GM19468 (cell line): ENCODE results near the gene PLCD1.
A peak's percentile ranks its signal among the peaks of the same experiment; 100 is the strongest.
"Not testable (repeated sequence)": the region's sequence is repeated elsewhere in the genome, so short reads cannot be mapped to it uniquely, and the experiment has no call there.

Experiments used
- ATAC-seq: cut with Tn5 transposase; IDR thresholded peaks from one replicate; pipeline ENCODE4 v1.9.1; 2021; ENCODE audit warnings: mild to moderate bottlenecking, moderate library complexity, moderate number of reproducible peaks; ENCODE audit not compliant: unreplicated experiment; ENCODE audit errors: extremely low read depth

PLCD1 gene

DNA sequence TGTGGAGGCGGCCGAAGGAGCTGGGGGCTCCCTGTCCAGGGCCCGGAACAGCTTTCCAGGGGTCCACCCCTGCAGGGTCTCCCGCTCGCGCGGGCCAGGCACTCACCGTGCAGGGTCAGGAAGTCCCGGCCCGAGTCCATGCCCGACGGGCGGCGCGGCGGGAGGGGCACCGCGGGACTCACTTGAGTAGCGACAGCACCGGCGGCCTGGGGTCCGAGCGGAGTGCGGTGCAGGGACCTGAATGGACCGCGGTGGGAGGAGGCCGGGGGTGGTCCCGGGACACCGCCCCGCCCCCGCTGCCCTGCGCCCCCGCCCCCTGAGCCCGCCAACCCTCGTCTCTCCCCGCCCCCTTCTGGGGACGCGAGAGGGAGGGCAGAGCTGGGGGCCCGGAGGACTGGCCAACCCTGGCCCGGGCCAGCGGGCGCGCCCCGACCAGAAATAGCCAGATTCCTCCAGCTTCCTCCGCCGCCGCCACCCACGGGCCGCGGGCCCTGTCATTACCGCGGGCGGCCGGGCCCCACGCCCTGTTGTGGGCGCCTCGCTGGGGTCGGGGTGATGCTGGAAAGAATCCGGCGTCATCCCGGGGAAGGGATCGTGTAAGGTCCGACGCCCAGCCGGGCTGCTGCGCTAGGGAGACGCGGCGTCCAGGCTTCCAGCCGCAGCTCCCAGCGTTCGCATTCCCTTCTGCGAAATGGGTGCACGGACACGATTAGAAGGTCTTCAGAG, at the start of gene PLCD1:
TSS of gene PLCD1 (minus strand) at position 243 of the 726 bp plus-strand sequence. CDS start at position 140, 103 bp downstream.
- ATAC-seq, result no peak

GRCh38 chr3:38077073-38077472, 47.6 kb upstream of the PLCD1 start:
- not testable (repeated sequence) for ATAC-seq

GRCh38 chr3:38070013-38070412, 40.6 kb upstream of the PLCD1 start:
- ATAC-seq, result no peak

- no peak for ATAC-seq
Measured at GRCh38 chr3:38067508-38068233, 38.2 kb upstream of the PLCD1 start.

- ATAC-seq, result not testable (repeated sequence)
Measured at GRCh38 chr3:38064453-38064852, 35.0 kb upstream of the PLCD1 start.

DNA sequence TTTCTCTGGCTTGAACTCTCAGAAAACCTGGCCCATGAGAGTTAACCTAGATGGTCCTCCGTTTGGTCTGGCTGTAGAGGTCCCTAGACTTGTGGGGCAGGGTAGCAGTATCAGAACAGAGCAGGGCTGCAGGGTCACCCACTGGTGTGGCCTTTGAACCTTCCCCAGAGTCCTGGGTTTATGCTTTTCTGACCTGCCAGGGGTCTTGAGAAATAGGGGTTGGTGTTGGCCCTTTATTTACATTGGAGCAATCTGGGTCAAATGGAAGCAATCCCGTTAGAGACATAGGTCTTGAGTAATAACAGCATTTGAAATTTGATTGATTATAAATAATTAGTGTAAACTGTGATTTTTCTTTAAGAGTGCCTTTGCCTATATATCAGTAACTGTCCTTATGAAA, 33.4 kb upstream of the PLCD1 start:
- no peak for ATAC-seq

DNA sequence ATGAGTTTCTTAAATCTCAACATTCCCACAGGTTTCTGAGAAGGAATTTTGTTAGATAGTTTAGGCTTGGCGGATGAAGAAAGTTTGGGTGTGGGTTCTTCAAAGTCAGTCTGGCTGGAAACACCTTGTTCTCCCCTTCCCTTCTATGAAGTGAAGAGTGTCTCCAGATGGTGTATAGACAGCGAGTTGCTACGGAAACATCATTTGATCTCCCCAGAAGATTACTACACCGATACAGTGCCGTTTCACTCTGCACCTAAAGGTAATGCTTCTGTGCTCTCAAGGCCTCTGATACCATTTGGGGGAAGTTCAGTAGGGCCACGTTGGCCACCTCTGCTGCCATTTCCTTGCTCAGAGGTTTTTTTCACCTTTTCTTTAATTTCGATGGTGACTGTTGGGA, 30.1 kb upstream of the PLCD1 start:
- no peak for ATAC-seq

DNA sequence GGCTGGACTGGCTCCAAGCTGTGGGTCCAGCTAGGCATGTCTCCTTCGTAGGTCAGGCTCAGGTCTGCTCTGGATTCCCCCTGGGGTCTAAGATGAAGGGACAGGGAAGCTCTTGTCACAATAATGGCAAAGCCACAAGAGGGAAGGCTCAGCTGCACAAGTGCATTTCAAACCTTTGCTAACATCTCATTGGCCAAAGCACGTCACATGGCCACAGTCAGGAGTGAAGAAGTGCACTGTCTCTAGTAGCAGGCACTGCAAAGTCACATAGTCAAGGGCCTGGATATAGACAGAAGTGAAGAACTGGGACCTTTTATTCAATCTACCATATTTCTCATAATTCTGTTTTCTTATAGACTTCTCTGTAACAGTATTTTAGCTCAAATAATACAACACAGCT, 29.7 kb upstream of the PLCD1 start:
- no peak for ATAC-seq

GRCh38 chr3:38054499-38055001, 25.1 kb upstream of the PLCD1 start:
- no peak for ATAC-seq

GRCh38 chr3:38053813-38054498, 24.5 kb upstream of the PLCD1 start:
- not testable (repeated sequence) for ATAC-seq

- not testable (repeated sequence) for ATAC-seq
Measured at GRCh38 chr3:38053286-38053685, 23.8 kb upstream of the PLCD1 start.

DNA sequence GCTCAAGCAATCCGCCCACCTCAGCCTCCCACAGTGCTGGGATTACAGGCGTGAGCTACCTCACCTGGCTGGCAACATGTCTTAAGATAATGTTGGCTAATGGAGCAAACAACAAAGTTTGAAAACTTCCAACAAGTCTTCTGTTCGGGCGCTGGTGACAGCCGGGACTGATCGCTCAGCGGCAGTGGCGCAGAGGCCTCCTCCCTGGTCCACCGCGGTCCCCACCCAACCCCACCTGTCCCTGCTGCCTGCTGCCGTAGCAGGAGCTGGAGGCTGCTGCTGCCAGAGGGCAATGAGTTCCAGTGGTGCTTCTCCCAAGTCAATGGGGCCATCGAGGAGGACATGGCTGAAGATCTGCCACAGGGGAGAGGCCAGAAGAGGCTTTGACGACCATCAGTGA, 21.7 kb upstream of the PLCD1 start:
- ATAC-seq, result no peak

GRCh38 chr3:38049358-38050126, 20.1 kb upstream of the PLCD1 start:
- ATAC-seq, result no peak

DNA sequence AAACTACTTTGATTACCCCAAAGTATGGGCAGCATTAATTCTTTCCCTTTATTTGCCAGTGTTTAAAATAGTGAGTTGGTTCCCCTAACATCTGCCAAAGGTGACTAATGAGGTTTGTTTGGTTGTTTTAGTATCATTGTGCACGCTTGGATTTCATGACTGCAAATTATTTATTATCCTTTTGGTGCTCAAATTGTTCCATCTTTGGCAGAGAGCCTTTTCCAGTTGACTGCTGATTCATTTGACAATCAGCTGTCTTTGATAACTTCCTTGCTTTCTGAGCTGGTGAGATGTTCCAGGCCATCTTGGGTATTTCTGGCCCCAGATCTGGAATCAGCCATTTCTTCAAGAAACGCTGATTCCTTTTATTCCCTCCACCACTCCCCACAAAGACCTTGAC, 18.5 kb upstream of the PLCD1 start:
- no peak for ATAC-seq

- ATAC-seq, result no peak
Measured at GRCh38 chr3:38046821-38047220, 17.4 kb upstream of the PLCD1 start.

GRCh38 chr3:38046027-38046426, 16.6 kb upstream of the PLCD1 start:
- ATAC-seq, result no peak

- ATAC-seq, result no peak
Measured at GRCh38 chr3:38043486-38043885, 14.0 kb upstream of the PLCD1 start.

DNA sequence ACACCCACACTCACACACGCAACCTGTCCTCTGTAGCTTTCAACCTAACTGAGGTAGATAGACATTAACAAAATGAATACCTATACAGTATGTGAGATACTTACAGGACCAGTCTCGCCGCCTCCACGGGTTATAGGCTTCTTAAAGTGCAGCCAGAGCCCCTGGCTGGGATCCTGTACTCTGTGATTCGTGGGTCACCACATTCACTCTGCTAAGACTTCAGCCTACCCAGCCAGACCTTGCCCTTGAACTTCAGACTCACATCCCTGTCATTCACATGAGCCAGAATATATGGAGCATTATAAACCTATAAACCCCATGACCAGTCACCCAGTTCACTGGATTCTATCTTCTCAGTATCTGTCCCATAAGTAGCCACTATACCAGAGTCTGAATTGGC, 11.0 kb upstream of the PLCD1 start:
- no peak for ATAC-seq

- ATAC-seq, result peak; percentile 24
Measured at GRCh38 chr3:38039899-38040261, 10.4 kb upstream of the PLCD1 start.
